H9 (cell line): ENCODE results near the gene XIRP2. TPM values are rescaled to one million over a fixed set of nuclear protein-coding genes. Genes with fewer than 3 reads are reported as not detected.

Experiments used
- DNase-seq: peaks from one replicate; pipeline ENCODE4 v3.0.0-alpha.2; 2017
- H2AFZ ChIP-seq: one replicate; pipeline ENCODE4 v1.6.1; 2013; ENCODE audit warnings: mild to moderate bottlenecking, low read length, control low read depth, moderate library complexity
- H2AK5ac ChIP-seq: 2 replicates; pipeline ENCODE4 v1.6.1; 2013; ENCODE audit warnings: low read length, control low read depth, mixed read lengths; ENCODE audit not compliant: insufficient read length
- H2BK120ac ChIP-seq: one replicate; pipeline ENCODE4 v1.6.1; 2013; ENCODE audit warnings: low read depth, mild to moderate bottlenecking, low read length, control low read depth, inconsistent platforms; ENCODE audit not compliant: poor library complexity, severe bottlenecking
- H2BK12ac ChIP-seq: 2 replicates; pipeline ENCODE4 v1.6.1; 2013; ENCODE audit warnings: low read length, control low read depth, mixed read lengths, low read depth; ENCODE audit not compliant: insufficient read length
- H2BK15ac ChIP-seq: 2 replicates; pipeline ENCODE4 v1.6.1; 2013; ENCODE audit warnings: low read depth, low read length, control low read depth
- H2BK20ac ChIP-seq: one replicate; pipeline ENCODE4 v1.6.1; 2013; ENCODE audit warnings: low read depth, mild to moderate bottlenecking, low read length, control low read depth, inconsistent platforms; ENCODE audit not compliant: poor library complexity, severe bottlenecking
- H2BK5ac ChIP-seq: 2 replicates; pipeline ENCODE4 v1.6.1; 2013; ENCODE audit warnings: low read length, control low read depth, mixed read lengths; ENCODE audit not compliant: insufficient read length
- H3K14ac ChIP-seq: 2 replicates; pipeline ENCODE4 v1.6.1; 2013; ENCODE audit warnings: low read length, control low read depth; ENCODE audit not compliant: insufficient read depth
- H3K18ac ChIP-seq: 2 replicates; pipeline ENCODE4 v1.6.1; 2013; ENCODE audit warnings: low read depth, mild to moderate bottlenecking, mixed read lengths, low read length, control low read depth; ENCODE audit not compliant: insufficient read length
- H3K23ac ChIP-seq: 2 replicates; pipeline ENCODE4 v1.6.1; 2013; ENCODE audit warnings: low read length, control low read depth, mixed read lengths, low read depth; ENCODE audit not compliant: insufficient read length
- H3K23me2 ChIP-seq: 2 replicates; pipeline ENCODE4 v1.6.1; 2013; ENCODE audit warnings: low read depth, mild to moderate bottlenecking, mixed read lengths, low read length, control low read depth; ENCODE audit not compliant: insufficient read length, poor library complexity, severe bottlenecking
- H3K27ac ChIP-seq: 2 replicates; pipeline ENCODE4 v1.5.1; 2013; ENCODE audit warnings: low read length, control low read depth, mixed read lengths, low read depth; ENCODE audit not compliant: insufficient read length
- H3K27me3 ChIP-seq: 2 replicates; pipeline ENCODE4 v1.6.1; 2013; ENCODE audit warnings: low read length, control low read depth, inconsistent platforms; ENCODE audit not compliant: insufficient read depth
- H3K4ac ChIP-seq: 2 replicates; pipeline ENCODE4 v1.6.1; 2013; ENCODE audit warnings: low read depth, mild to moderate bottlenecking, control low read depth, inconsistent platforms, low read length, moderate library complexity
- H3K4me1 ChIP-seq: 2 replicates; pipeline ENCODE4 v1.6.1; 2013; ENCODE audit warnings: low read length, control low read depth, inconsistent platforms; ENCODE audit not compliant: insufficient read depth
- H3K4me2 ChIP-seq: 2 replicates; pipeline ENCODE4 v1.6.1; 2013; ENCODE audit warnings: low read length, control low read depth, mixed read lengths; ENCODE audit not compliant: insufficient read length, insufficient read depth
- H3K56ac ChIP-seq: 2 replicates; pipeline ENCODE4 v1.6.1; 2013; ENCODE audit warnings: low read depth, mild to moderate bottlenecking, mixed read lengths, low read length, control low read depth; ENCODE audit not compliant: insufficient read length
- H3K79me1 ChIP-seq: 2 replicates; pipeline ENCODE4 v1.6.1; 2013; ENCODE audit warnings: low read depth, mild to moderate bottlenecking, moderate library complexity, low read length, control low read depth, inconsistent platforms; ENCODE audit not compliant: insufficient read depth, poor library complexity, severe bottlenecking
- H3K79me2 ChIP-seq: 2 replicates; pipeline ENCODE4 v1.6.1; 2013; ENCODE audit warnings: low read length, control low read depth, inconsistent platforms; ENCODE audit not compliant: insufficient read depth
- H3K9ac ChIP-seq: 2 replicates; pipeline ENCODE4 v1.6.1; 2013; ENCODE audit warnings: low read length, control low read depth, mixed read lengths; ENCODE audit not compliant: insufficient read length; ENCODE audit errors: extremely low read depth
- H3K9me3 ChIP-seq: one replicate; pipeline ENCODE4 v1.6.1; 2013; ENCODE audit warnings: low read depth, low read length, inconsistent platforms; ENCODE audit not compliant: control insufficient read depth
- H3T11ph ChIP-seq: one replicate; pipeline ENCODE4 v1.6.1; 2013; ENCODE audit warnings: mild to moderate bottlenecking, low read length, control low read depth, inconsistent platforms
- H4K20me1 ChIP-seq: one replicate; pipeline ENCODE4 v1.6.1; 2013; ENCODE audit not compliant: control insufficient read depth, insufficient read length, insufficient read depth
- H4K5ac ChIP-seq: 2 replicates; pipeline ENCODE4 v1.6.1; 2013; ENCODE audit warnings: low read depth, mild to moderate bottlenecking, mixed read lengths, low read length, control low read depth; ENCODE audit not compliant: insufficient read length
- H4K8ac ChIP-seq: replicated peaks from 2 replicates; pipeline ENCODE4 v1.6.1; 2013; ENCODE audit warnings: low read length, control low read depth, mixed read lengths, low read depth; ENCODE audit not compliant: insufficient read length
- H4K91ac ChIP-seq: 2 replicates; pipeline ENCODE4 v1.6.1; 2013; ENCODE audit warnings: low read depth, mild to moderate bottlenecking, moderate library complexity, mixed read lengths, low read length, control low read depth; ENCODE audit not compliant: insufficient read length
- H3K27ac Mint-ChIP-seq, 3 experiments: 2 replicates in 2 of 3; 3 replicates in 1 of 3; pipeline ENCODE4 v1.8.0; 2020 to 2021; ENCODE audit warnings: mixed read lengths in 3 of 3, mild to moderate bottlenecking in 1 of 3, moderate library complexity in 1 of 3
- H3K27me3 Mint-ChIP-seq: 2 replicates; pipeline ENCODE4 v1.8.0; 2021; ENCODE audit warnings: low read depth, mild to moderate bottlenecking, moderate library complexity, mixed read lengths
- H3K36me3 Mint-ChIP-seq, 3 experiments: 2 replicates in 2 of 3; 3 replicates in 1 of 3; pipeline ENCODE4 v1.8.0; 2020 to 2021; ENCODE audit warnings: low read depth in 3 of 3, mixed read lengths in 3 of 3; ENCODE audit not compliant: insufficient read depth in 1 of 3
- H3K4me1 Mint-ChIP-seq, 2 experiments: 2 replicates each; pipeline ENCODE4 v1.8.0; 2020; ENCODE audit warnings: mixed read lengths in 2 of 2
- H3K4me3 Mint-ChIP-seq, 2 experiments: 2 replicates in 1 of 2; 3 replicates in 1 of 2; pipeline ENCODE4 v1.8.0; 2020 to 2021; ENCODE audit warnings: mild to moderate bottlenecking in 2 of 2, mixed read lengths in 2 of 2, moderate library complexity in 1 of 2
- H3K9me3 Mint-ChIP-seq, 2 experiments: 2 replicates in 1 of 2; 3 replicates in 1 of 2; pipeline ENCODE4 v1.8.0; 2020; ENCODE audit warnings: mild to moderate bottlenecking in 2 of 2, mixed read lengths in 2 of 2, moderate library complexity in 1 of 2
- WGBS: extraction: QIAGEN DNeasy Blood & Tissue Kit; methylation state at CpG from one replicate; pipeline ENCODE4 v1.1.7; 2013; ENCODE audit warnings: missing lambda C conversion rate, low lambda C conversion rate, mixed read lengths; ENCODE audit not compliant: insufficient read length; ENCODE audit errors: extremely low coverage; 5-methylcytosine and 5-hydroxymethylcytosine counted together
- total RNA-seq: library from RNA; stranded (reverse); gene quantifications from 2 replicates; pipeline ENCODE4 v1.2.1, GENCODE V29; 2021
- TF ChIP-seq, protein P1 (sequence below): fragments of 200-600 bp; sonication (generic); conservative IDR thresholded peaks from 3 replicates; pipeline ENCODE4 v1.8.0; 2021; ENCODE audit warnings: antibody characterized with exemption, mild to moderate bottlenecking

XIRP2 gene
- total RNA-seq, 1 experiment from 2014 or later: 0.07 TPM

DNA sequence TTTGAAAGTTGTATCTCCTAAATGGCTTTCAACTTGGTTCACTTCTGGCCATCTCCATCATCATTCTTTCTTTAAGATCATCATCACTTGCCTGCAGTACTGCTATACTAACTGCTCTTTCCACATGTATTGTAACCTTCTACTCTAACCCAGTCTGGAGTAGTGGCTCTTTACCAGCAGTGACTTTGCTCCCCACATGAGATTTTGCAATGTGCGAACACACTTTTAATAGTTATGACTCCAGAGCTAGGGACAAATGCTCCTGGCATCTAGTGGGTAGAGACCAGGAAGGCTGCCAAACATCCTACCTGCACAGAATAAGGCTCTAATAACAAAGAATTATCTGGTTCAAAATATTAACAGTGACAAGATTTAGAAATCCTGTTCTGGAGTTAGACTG lies 243.8 kb downstream of the XIRP2 start:
- Histone ChIP-seq H4K8ac (no peak overlapping the region), H2BK20ac (no peak overlapping the region), H2AFZ (no peak overlapping the region), H3K79me1 (no peaks in the 10 kb centered on the region), H3K79me2 (no peaks in the 10 kb centered on the region), H2BK12ac (no peak overlapping the region), H4K5ac (no peak overlapping the region), H3K23me2 (no peaks in the 10 kb centered on the region), H3K14ac (no peak overlapping the region), H2BK120ac (no peak overlapping the region), H3K4me1 (no peaks in the 10 kb centered on the region), H3K27ac (no peak overlapping the region), H2AK5ac (no peak overlapping the region), H4K20me1 (no peaks in the 10 kb centered on the region), H3K9ac (no peak overlapping the region), H3K4me2 (no peak overlapping the region), H3T11ph (no peak overlapping the region), H3K23ac (no peak overlapping the region), H4K91ac (no peak overlapping the region), H3K27me3 (no peaks in the 10 kb centered on the region), H2BK5ac (no peak overlapping the region), H3K4ac (no peak overlapping the region), H3K9me3 (no peaks in the 10 kb centered on the region), H3K18ac (no peak overlapping the region), H3K56ac (no peak overlapping the region), H2BK15ac (no peak overlapping the region)
- Mint-ChIP-seq H3K27ac (no peak overlapping the region), H3K27me3 (no peaks in the 10 kb centered on the region), H3K36me3 (no peaks in the 10 kb centered on the region), H3K4me3 (no peak overlapping the region), H3K4me1 (peaks cover 5 to 12% of the 10 kb centered on the region in 2 experiments), H3K9me3 (no peaks in the 10 kb centered on the region)
- WGBS: no CpG with 5 or more reads among the region's 1 CpG
- no peak for DNase-seq
- TF ChIP-seq, protein P1, sequence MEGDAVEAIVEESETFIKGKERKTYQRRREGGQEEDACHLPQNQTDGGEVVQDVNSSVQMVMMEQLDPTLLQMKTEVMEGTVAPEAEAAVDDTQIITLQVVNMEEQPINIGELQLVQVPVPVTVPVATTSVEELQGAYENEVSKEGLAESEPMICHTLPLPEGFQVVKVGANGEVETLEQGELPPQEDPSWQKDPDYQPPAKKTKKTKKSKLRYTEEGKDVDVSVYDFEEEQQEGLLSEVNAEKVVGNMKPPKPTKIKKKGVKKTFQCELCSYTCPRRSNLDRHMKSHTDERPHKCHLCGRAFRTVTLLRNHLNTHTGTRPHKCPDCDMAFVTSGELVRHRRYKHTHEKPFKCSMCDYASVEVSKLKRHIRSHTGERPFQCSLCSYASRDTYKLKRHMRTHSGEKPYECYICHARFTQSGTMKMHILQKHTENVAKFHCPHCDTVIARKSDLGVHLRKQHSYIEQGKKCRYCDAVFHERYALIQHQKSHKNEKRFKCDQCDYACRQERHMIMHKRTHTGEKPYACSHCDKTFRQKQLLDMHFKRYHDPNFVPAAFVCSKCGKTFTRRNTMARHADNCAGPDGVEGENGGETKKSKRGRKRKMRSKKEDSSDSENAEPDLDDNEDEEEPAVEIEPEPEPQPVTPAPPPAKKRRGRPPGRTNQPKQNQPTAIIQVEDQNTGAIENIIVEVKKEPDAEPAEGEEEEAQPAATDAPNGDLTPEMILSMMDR: no peak
